GM12878 (cell line): Measurements from ENCODE around the gene SECTM1. TPM values are rescaled to one million over a fixed set of nuclear protein-coding genes. Genes with fewer than 3 reads are reported as not detected.

Experiments used
- ATAC-seq: fragments of 200-7000 bp; cut with Tn5 transposase; 3 replicates; pipeline ENCODE4 v1.9.1; 2020; ENCODE audit warnings: mild to moderate bottlenecking, moderate library complexity
- BruUV-seq: library from RNA; stranded (reverse); fragments of 400-500 nt; replicated peaks from 2 replicates; lab custom pipeline; 2021; lab: Mats Ljungman, UMichigan
- CTCF ChIA-PET: fragments of 300-600 bp; sonication (Branson Sonifier 250); formaldehyde crosslinking; extraction: SDS; loops from one replicate; lab custom pipeline; 2021; ENCODE audit warnings: inconsistent platforms; lab: Yijun Ruan, JAX
- POLR2A ChIA-PET: fragments of 350-600 bp; formaldehyde crosslinking; extraction: SDS; loops from one replicate; lab custom pipeline; 2021; ENCODE audit warnings: inconsistent platforms; lab: Charles Lee
- RAD21 ChIA-PET: fragments of 300-600 bp; sonication (Branson Sonifier 250); formaldehyde crosslinking; loops from one replicate; lab custom pipeline; 2023; ENCODE audit warnings: antibody characterized with exemption; ENCODE audit not compliant: unreplicated experiment; lab: Charles Lee
- SMC1A ChIA-PET: fragments of 300-600 bp; sonication (Branson Sonifier 250); formaldehyde crosslinking; loops from one replicate; lab custom pipeline; 2023; ENCODE audit not compliant: unreplicated experiment, uncharacterized antibody; lab: Charles Lee
- DNase-seq: peaks from one replicate; pipeline ENCODE4 v3.0.0-alpha.2; 2011; ENCODE audit warnings: low read depth, low spot score
- FAIRE-seq: peaks from 3 replicates; lab custom pipeline; 2011; peaks lifted over from hg19 to GRCh38; lab: Jason Lieb, UNC
- H2AFZ ChIP-seq: 2 replicates; pipeline ENCODE4 v1.6.0; 2011; ENCODE audit warnings: low read depth, low read length, control low read depth; ENCODE audit not compliant: control insufficient read depth
- H3K27ac ChIP-seq: 2 replicates; pipeline ENCODE4 v1.5.1; 2011; ENCODE audit warnings: control low read depth; ENCODE audit not compliant: control insufficient read depth, insufficient read depth
- H3K27me3 ChIP-seq, 2 experiments: replicated peaks in 1 of 2; 2 replicates each; pipeline versions ENCODE4 v1.6.0 to v1.6.1; 2011; ENCODE audit warnings: low read length in 1 of 2; ENCODE audit not compliant: control insufficient read depth in 2 of 2, insufficient read depth in 2 of 2
- H3K36me3 ChIP-seq, 2 experiments: 2 replicates each; pipeline ENCODE4 v1.5.1; 2011; ENCODE audit warnings: low read length in 1 of 2; ENCODE audit not compliant: control insufficient read depth in 2 of 2, insufficient read depth in 2 of 2
- H3K4me1 ChIP-seq: 2 replicates; pipeline ENCODE4 v1.6.1; 2011; ENCODE audit warnings: mild to moderate bottlenecking, low read length, moderate library complexity, mixed read lengths; ENCODE audit not compliant: control insufficient read depth, insufficient read depth
- H3K4me2 ChIP-seq: 2 replicates; pipeline ENCODE4 v1.6.0; 2011; ENCODE audit warnings: control low read depth; ENCODE audit not compliant: control insufficient read depth, insufficient read depth
- H3K4me3 ChIP-seq: fragments of 200-600 bp; sonication (generic); 2 replicates; pipeline ENCODE4 v1.5.1; 2016
- H3K79me2 ChIP-seq: 2 replicates; pipeline ENCODE4 v1.6.0; 2011; ENCODE audit warnings: low read length; ENCODE audit not compliant: control insufficient read depth, insufficient read depth
- H3K9ac ChIP-seq: 2 replicates; pipeline ENCODE4 v1.8.0; 2011; ENCODE audit warnings: low read length, control low read depth, mixed read lengths; ENCODE audit not compliant: control insufficient read depth, insufficient read depth
- H3K9me3 ChIP-seq: replicated peaks from 3 replicates; pipeline ENCODE4 v1.5.1; 2011; ENCODE audit warnings: mild to moderate bottlenecking, low read length; ENCODE audit not compliant: control insufficient read depth, insufficient read depth
- H4K20me1 ChIP-seq: 2 replicates; pipeline ENCODE4 v1.6.0; 2011; ENCODE audit not compliant: control insufficient read depth, insufficient read depth
- NR2C1 ChIP-seq: fragments of 450-650 bp; IDR thresholded peaks from 2 replicates; pipeline ENCODE4 v1.6.1; 2017; ENCODE audit warnings: antibody characterized with exemption, mild to moderate bottlenecking, moderate library complexity
- WGBS: methylation state at CpG from one replicate; pipeline ENCODE4 v1.1.6; 2016; ENCODE audit warnings: low lambda C conversion rate; ENCODE audit not compliant: insufficient replicate concordance, insufficient coverage; ENCODE audit errors: missing lambda C conversion rate; 5-methylcytosine and 5-hydroxymethylcytosine counted together
- in situ Hi-C: fragments of 300-500 bp; cut with MboI; formaldehyde crosslinking; loops from 9 replicates; pipeline ENCODE4 v1.14.3; 2018; ENCODE audit warnings: mixed read lengths
- intact Hi-C: fragments of 100-400 bp; cut with micrococcal nuclease; formaldehyde crosslinking; loops from one replicate; pipeline ENCODE4 v1.14.2; 2022; ENCODE audit not compliant: unreplicated experiment
- polyA plus RNA-seq, 11 experiments: library from polyadenylated mRNA; depleted of rRNA in 4 of 11; unstranded in 6 of 11; stranded (reverse) in 5 of 11; fragments of >200 nt; fragmentation: Nextera tagmentation in 4 of 11; fragmentation: Illumina TruSeq in 1 of 11; extraction: Ambion mirVana in 4 of 11; extraction: Trizol in 1 of 11; gene quantifications; 1 replicate in 1 of 11; 2 replicates in 10 of 11; pipeline versions ENCODE4 v1.2.1 to v1.2.3, GENCODE V29; 2011 to 2016; ENCODE audit warnings: inconsistent platforms in 2 of 11, missing spikeins in 2 of 11, low read depth in 1 of 11
- total RNA-seq, 4 experiments: library from RNA; depleted of rRNA in 3 of 4; stranded (reverse); fragments of >200 nt in 3 of 4; fragmentation: Illumina TruSeq in 1 of 4; extraction: Trizol in 1 of 4; gene quantifications; 2 replicates each; pipeline versions ENCODE4 v1.2.1 to v1.2.3, GENCODE V29; 2013 to 2021
- TF ChIP-seq, protein P1 (sequence below): fragments of 450-650 bp; IDR thresholded peaks from 2 replicates; pipeline ENCODE4 v1.6.1; 2016; ENCODE audit warnings: mild to moderate bottlenecking

SECTM1 gene
- total and polyA plus RNA-seq, 10 of the 15 experiments (the other 5 are each of a cell fraction or from before 2014, with no cell fraction given) = 0.10 to 0.13 (median 0.12) TPM; not detected in 7

- FAIRE-seq (no peak), ATAC-seq (no peak), DNase-seq (no peak)
- RAD21 ChIA-PET = interaction anchor here (1.1 to 1.5 kb wide), 2 partner anchors 11 to 55 kb away, joined by 3 to 16 read pairs; no protein-coding TSS in a partner anchor
- H3K4me2 ChIP-seq = peak overlapping the region; percentile 36
- H3K4me3 ChIP-seq = peak overlapping the region; percentile 64
- H3K9ac ChIP-seq = peak overlapping the region; percentile 96
- POLR2A ChIA-PET = interaction anchor here (1.3 to 2.2 kb wide), 7 partner anchors 8 to 375 kb away, joined by 3 to 28 read pairs (median 8); partner anchors contain the start of genes CSNK1D and SLC16A3
- intact Hi-C loops (no loop called here), in situ Hi-C loops (no loop called here)
- no TSS peak for BruUV-seq
- H4K20me1 ChIP-seq = no peaks in the 10 kb centered on the region
- TF ChIP-seq, protein P1, sequence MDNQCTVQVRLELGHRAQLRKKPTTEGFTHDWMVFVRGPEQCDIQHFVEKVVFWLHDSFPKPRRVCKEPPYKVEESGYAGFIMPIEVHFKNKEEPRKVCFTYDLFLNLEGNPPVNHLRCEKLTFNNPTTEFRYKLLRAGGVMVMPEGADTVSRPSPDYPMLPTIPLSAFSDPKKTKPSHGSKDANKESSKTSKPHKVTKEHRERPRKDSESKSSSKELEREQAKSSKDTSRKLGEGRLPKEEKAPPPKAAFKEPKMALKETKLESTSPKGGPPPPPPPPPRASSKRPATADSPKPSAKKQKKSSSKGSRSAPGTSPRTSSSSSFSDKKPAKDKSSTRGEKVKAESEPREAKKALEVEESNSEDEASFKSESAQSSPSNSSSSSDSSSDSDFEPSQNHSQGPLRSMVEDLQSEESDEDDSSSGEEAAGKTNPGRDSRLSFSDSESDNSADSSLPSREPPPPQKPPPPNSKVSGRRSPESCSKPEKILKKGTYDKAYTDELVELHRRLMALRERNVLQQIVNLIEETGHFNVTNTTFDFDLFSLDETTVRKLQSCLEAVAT = peak; percentile 96
- no peak for TF ChIP-seq NR2C1
- H3K27me3 ChIP-seq = no peaks in the 10 kb centered on the region
- H2AFZ ChIP-seq = no peak overlapping the region
- 78% methylated on average over 19 of the region's 19 CpGs for WGBS
- SMC1A ChIA-PET = no interaction called here
- H3K9me3 ChIP-seq = no peaks in the 10 kb centered on the region
- no peaks in the 10 kb centered on the region for H3K36me3 ChIP-seq
- peaks cover 4% of the 10 kb centered on the region for H3K79me2 ChIP-seq
- CTCF ChIA-PET = interaction anchor here (0.6 to 1.8 kb wide), 6 partner anchors 9 to 85 kb away, joined by 3 to 14 read pairs (median 4); no protein-coding TSS in a partner anchor
- H3K4me1 ChIP-seq = peaks cover 5% of the 10 kb centered on the region
- H3K27ac ChIP-seq = peak overlapping the region; percentile 84
Measured at GRCh38 chr17:82291582-82292250, 41.9 kb downstream of the SECTM1 start.
